HEK293 (cell line): Measurements from ENCODE around the gene GTF2H2C.
A peak's percentile ranks its signal among the peaks of the same experiment; 100 is the strongest.

Source experiments
- CTCF ChIA-PET: fragments of 350-600 bp; formaldehyde crosslinking; extraction: SDS; loops from one replicate; lab custom pipeline; 2021; ENCODE audit warnings: antibody characterized with exemption; lab: Yijun Ruan, JAX
- POLR2A ChIA-PET: fragments of 300-600 bp; formaldehyde crosslinking; extraction: SDS; loops from one replicate; lab custom pipeline; 2020; ENCODE audit warnings: antibody characterized with exemption, inconsistent platforms; lab: Yijun Ruan, JAX
- H3K27ac ChIP-seq: fragments of 200-500 bp; sonication (Bioruptor generic); 2 replicates; pipeline ENCODE4 v1.5.1; 2014; ENCODE audit warnings: low read depth, low read length, control low read depth, inconsistent platforms; ENCODE audit errors: extremely low read depth
- H3K36me3 ChIP-seq, 2 experiments: fragments of 200-500 bp in 1 of 2; sonication (Bioruptor generic) in 1 of 2; 1 replicate in 1 of 2; 2 replicates in 1 of 2; pipeline ENCODE4 v1.5.1; 2014 to 2017; ENCODE audit warnings: inconsistent platforms in 2 of 2, low read length in 2 of 2; ENCODE audit not compliant: control insufficient read depth in 2 of 2, insufficient read depth in 1 of 2
- H3K4me1 ChIP-seq: fragments of 200-500 bp; sonication (Bioruptor generic); 2 replicates; pipeline ENCODE4 v1.5.1; 2014; ENCODE audit warnings: mild to moderate bottlenecking, low read length, inconsistent platforms; ENCODE audit not compliant: control insufficient read depth, insufficient read depth
- H3K4me3 ChIP-seq: 2 replicates; pipeline ENCODE4 v1.5.1; 2011; ENCODE audit warnings: low read depth, mild to moderate bottlenecking, control low read depth, low read length, moderate library complexity
- H3K9me3 ChIP-seq: fragments of 200-500 bp; sonication (Bioruptor generic); 2 replicates; pipeline ENCODE4 v1.5.1; 2014; ENCODE audit warnings: low read depth, low read length, inconsistent platforms; ENCODE audit not compliant: control insufficient read depth, insufficient read depth
- CTCF ChIP-seq: fragments of 450-650 bp; formaldehyde crosslinking; IDR thresholded peaks from 2 replicates; pipeline ENCODE4 v1.5.1; 2016; ENCODE audit warnings: missing biosample characterization, missing genetic modification characterization
- GLIS2 ChIP-seq: fragments of 450-650 bp; formaldehyde crosslinking; IDR thresholded peaks from 2 replicates; pipeline ENCODE4 v1.5.1; 2016; ENCODE audit warnings: missing biosample characterization, missing genetic modification characterization
- KLF16 ChIP-seq: fragments of 450-650 bp; formaldehyde crosslinking; IDR thresholded peaks from 2 replicates; pipeline ENCODE4 v1.5.1; 2017; ENCODE audit warnings: missing biosample characterization, missing genetic modification characterization
- PRDM4 ChIP-seq: fragments of 450-650 bp; formaldehyde crosslinking; IDR thresholded peaks from 2 replicates; pipeline ENCODE4 v1.5.1; 2017; ENCODE audit warnings: missing biosample characterization, missing genetic modification characterization
- SCRT1 ChIP-seq: fragments of 450-650 bp; formaldehyde crosslinking; IDR thresholded peaks from 2 replicates; pipeline ENCODE4 v1.5.1; 2016; ENCODE audit warnings: missing biosample characterization, missing genetic modification characterization, borderline replicate concordance
- SCRT2 ChIP-seq: fragments of 450-650 bp; formaldehyde crosslinking; IDR thresholded peaks from 2 replicates; pipeline ENCODE4 v1.5.1; 2016; ENCODE audit warnings: missing biosample characterization, missing genetic modification characterization
- ZBTB1 ChIP-seq: fragments of 450-650 bp; formaldehyde crosslinking; IDR thresholded peaks from 2 replicates; pipeline ENCODE4 v1.5.1; 2016; ENCODE audit warnings: missing biosample characterization, missing genetic modification characterization
- ZEB2 ChIP-seq: fragments of 450-650 bp; formaldehyde crosslinking; IDR thresholded peaks from 2 replicates; pipeline ENCODE4 v1.5.1; 2016; ENCODE audit warnings: missing biosample characterization, missing genetic modification characterization
- ZFP69B ChIP-seq: fragments of 450-650 bp; formaldehyde crosslinking; IDR thresholded peaks from 2 replicates; pipeline ENCODE4 v1.5.1; 2016; ENCODE audit warnings: missing biosample characterization, missing genetic modification characterization
- ZNF114 ChIP-seq: fragments of 450-650 bp; formaldehyde crosslinking; IDR thresholded peaks from 2 replicates; pipeline ENCODE4 v1.5.0; 2017; ENCODE audit warnings: missing biosample characterization, missing genetic modification characterization
- ZNF174 ChIP-seq: fragments of 450-650 bp; formaldehyde crosslinking; IDR thresholded peaks from 2 replicates; pipeline ENCODE4 v1.5.0; 2017; ENCODE audit warnings: missing biosample characterization, mild to moderate bottlenecking, missing genetic modification characterization
- ZNF175 ChIP-seq: fragments of 450-650 bp; formaldehyde crosslinking; IDR thresholded peaks from 2 replicates; pipeline ENCODE4 v1.5.1; 2016; ENCODE audit warnings: missing biosample characterization, missing genetic modification characterization
- ZNF211 ChIP-seq: fragments of 450-650 bp; formaldehyde crosslinking; IDR thresholded peaks from 2 replicates; pipeline ENCODE4 v1.5.1; 2016; ENCODE audit warnings: low read depth, missing biosample characterization, missing genetic modification characterization
- ZNF266 ChIP-seq: fragments of 450-650 bp; formaldehyde crosslinking; IDR thresholded peaks from 2 replicates; pipeline ENCODE4 v1.5.1; 2016; ENCODE audit warnings: missing biosample characterization, missing genetic modification characterization, low read depth
- ZNF292 ChIP-seq: fragments of 450-650 bp; formaldehyde crosslinking; IDR thresholded peaks from 2 replicates; pipeline ENCODE4 v1.5.1; 2016; ENCODE audit warnings: low read depth, missing biosample characterization, missing genetic modification characterization, borderline replicate concordance
- ZNF302 ChIP-seq: fragments of 450-650 bp; formaldehyde crosslinking; IDR thresholded peaks from 2 replicates; pipeline ENCODE4 v1.5.1; 2016; ENCODE audit warnings: missing biosample characterization, missing genetic modification characterization, low read depth
- ZNF416 ChIP-seq: fragments of 450-650 bp; formaldehyde crosslinking; IDR thresholded peaks from 2 replicates; pipeline ENCODE4 v1.5.1; 2016; ENCODE audit warnings: missing biosample characterization, missing genetic modification characterization
- ZNF529 ChIP-seq: fragments of 450-650 bp; formaldehyde crosslinking; IDR thresholded peaks from 2 replicates; pipeline ENCODE4 v1.5.1; 2017; ENCODE audit warnings: missing genetic modification characterization, missing biosample characterization; ENCODE audit not compliant: insufficient replicate concordance
- ZNF560 ChIP-seq: fragments of 450-650 bp; formaldehyde crosslinking; IDR thresholded peaks from 2 replicates; pipeline ENCODE4 v1.5.1; 2017; ENCODE audit warnings: missing biosample characterization, missing genetic modification characterization, borderline replicate concordance
- ZNF621 ChIP-seq: fragments of 450-650 bp; formaldehyde crosslinking; IDR thresholded peaks from 2 replicates; pipeline ENCODE4 v1.5.1; 2017; ENCODE audit warnings: missing biosample characterization, missing genetic modification characterization
- ZNF624 ChIP-seq: fragments of 450-650 bp; formaldehyde crosslinking; IDR thresholded peaks from 2 replicates; pipeline ENCODE4 v1.5.1; 2017; ENCODE audit warnings: missing biosample characterization, missing genetic modification characterization
- ZNF692 ChIP-seq: fragments of 450-650 bp; formaldehyde crosslinking; IDR thresholded peaks from 2 replicates; pipeline ENCODE4 v1.5.1; 2016; ENCODE audit warnings: missing biosample characterization, missing genetic modification characterization
- ZNF704 ChIP-seq: fragments of 450-650 bp; formaldehyde crosslinking; IDR thresholded peaks from 2 replicates; pipeline ENCODE4 v1.5.1; 2016; ENCODE audit warnings: missing biosample characterization, missing genetic modification characterization

Gene GTF2H2C

GRCh38 chr5:69528609-69529008 is 31.4 kb upstream of the GTF2H2C start:
- CTCF ChIA-PET: interaction anchor here (0.7 kb wide), 1 partner anchor 39 kb away, joined by 3 read pairs; no protein-coding TSS in a partner anchor

GRCh38 chr5:69530561-69531405 is 29.2 kb upstream of the GTF2H2C start:
- Histone ChIP-seq H3K9me3 (no peaks in the 10 kb centered on the region), H3K36me3 (no peaks in the 10 kb centered on the region; a peak in 1 of 3 replicates), H3K27ac (no peak overlapping the region), H3K4me1 (no peaks in the 10 kb centered on the region), H3K4me3 (no peak overlapping the region)
- CTCF ChIA-PET: interaction anchor here (0.6 to 1.5 kb wide), 2 partner anchors 11 to 405 kb away, joined by 3 to 9 read pairs; no protein-coding TSS in a partner anchor
- no peak for TF ChIP-seq ZNF174
- TF ChIP-seq ZNF114 (tag by site-specific recombination): no peak
- no peak for TF ChIP-seq ZNF302 (tag by site-specific recombination)
- TF ChIP-seq ZNF692 (tag by site-specific recombination): no peak
- no peak for TF ChIP-seq ZBTB1
- no peak for TF ChIP-seq ZNF211 (tag by site-specific recombination)
- no peak for TF ChIP-seq KLF16
- TF ChIP-seq GLIS2 (tag by site-specific recombination): no peak
- no peak for TF ChIP-seq ZNF560 (tag by site-specific recombination)
- no peak for TF ChIP-seq ZNF292 (tag by site-specific recombination)
- no peak for TF ChIP-seq CTCF (tag by site-specific recombination)
- no peak for TF ChIP-seq ZNF621
- no peak for TF ChIP-seq ZNF416
- no peak for TF ChIP-seq ZNF529 (tag by site-specific recombination)
- no peak for TF ChIP-seq ZFP69B (tag by site-specific recombination)
- no peak for TF ChIP-seq ZNF266 (tag by site-specific recombination)
- TF ChIP-seq ZNF175: no peak
- no peak for TF ChIP-seq ZEB2 (tag by site-specific recombination)
- no peak for TF ChIP-seq PRDM4 (tag by site-specific recombination)
- TF ChIP-seq ZNF624 (tag by site-specific recombination): no peak
- POLR2A ChIA-PET: no interaction called here

More at GRCh38 chr5:69528609-69529008, 31.4 kb upstream of the GTF2H2C start:
- no peak for TF ChIP-seq ZNF704
- peak; percentile 78; the same call in 1 of the 2 replicates for TF ChIP-seq SCRT1 (tag by site-specific recombination)
- peak; percentile 84 for TF ChIP-seq SCRT2 (tag by site-specific recombination)
- H3K4me3 ChIP-seq: no peak overlapping the region
- no peaks in the 10 kb centered on the region for H3K4me1 ChIP-seq
- H3K36me3 ChIP-seq: no peaks in the 10 kb centered on the region; a peak in 1 of 3 replicates
- no peak overlapping the region for H3K27ac ChIP-seq
- POLR2A ChIA-PET: no interaction called here
- H3K9me3 ChIP-seq: no peaks in the 10 kb centered on the region
